Neural cell (in vitro differentiated cells): ENCODE data around the gene USP32. TPM values are rescaled to one million over a fixed set of nuclear protein-coding genes. Genes with fewer than 3 reads are reported as not detected.

Source experiments
- H2AFZ ChIP-seq: fragments of 200-600, 300-800 bp; sonication (generic), shearing (Covaris generic); 2 replicates; pipeline ENCODE4 v1.6.0; 2014; ENCODE audit warnings: low read depth, mild to moderate bottlenecking, antibody characterized with exemption, low read length, moderate library complexity
- H3F3A ChIP-seq: fragments of 200-600 bp; shearing (Covaris generic); 2 replicates; pipeline ENCODE4 v1.6.1; 2016; ENCODE audit warnings: mild to moderate bottlenecking, moderate library complexity, mixed read lengths, antibody characterized with exemption, low read length; ENCODE audit not compliant: insufficient read depth, poor library complexity, severe bottlenecking
- H3K27ac ChIP-seq: fragments of 200-600, 300-800 bp; sonication (generic), shearing (Covaris generic); 2 replicates; pipeline ENCODE4 v1.5.1; 2014; ENCODE audit warnings: mild to moderate bottlenecking, low read length, moderate library complexity
- H3K27me3 ChIP-seq: fragments of 300-800, 200-600 bp; sonication (generic), shearing (Covaris generic); 2 replicates; pipeline ENCODE4 v1.6.0; 2014; ENCODE audit warnings: mild to moderate bottlenecking, low read depth, low read length, moderate library complexity; ENCODE audit not compliant: insufficient read depth
- H3K36me3 ChIP-seq: fragments of 300-800, 200-600 bp; sonication (generic), shearing (Covaris generic); 2 replicates; pipeline ENCODE4 v1.5.1; 2014; ENCODE audit warnings: mild to moderate bottlenecking, antibody characterized with exemption, low read length, moderate library complexity; ENCODE audit not compliant: insufficient read depth
- H3K4me2 ChIP-seq: fragments of 300-800, 200-600 bp; sonication (generic), shearing (Covaris generic); 2 replicates; pipeline ENCODE4 v1.6.0; 2014; ENCODE audit warnings: mild to moderate bottlenecking, low read length
- H3K4me3 ChIP-seq: fragments of 300-800, 200-600 bp; sonication (generic), shearing (Covaris generic); 2 replicates; pipeline ENCODE4 v1.5.1; 2014; ENCODE audit warnings: mild to moderate bottlenecking, low read length, moderate library complexity
- H3K79me2 ChIP-seq: fragments of 200-600 bp; shearing (Covaris generic); replicated peaks from 2 replicates; pipeline ENCODE4 v1.6.0; 2014; ENCODE audit warnings: mild to moderate bottlenecking, low read length, moderate library complexity; ENCODE audit not compliant: insufficient read depth
- H3K9ac ChIP-seq: fragments of 300-800, 200-600 bp; sonication (generic), shearing (Covaris generic); 2 replicates; pipeline ENCODE4 v1.6.1; 2016; ENCODE audit warnings: mild to moderate bottlenecking, low read length, mixed read lengths
- H3K9me2 ChIP-seq: fragments of 200-600 bp; shearing (Covaris generic); 2 replicates; pipeline ENCODE4 v1.6.1; 2016; ENCODE audit warnings: mild to moderate bottlenecking, low read length, mixed read lengths; ENCODE audit not compliant: insufficient read depth
- H3K9me3 ChIP-seq: fragments of 200-600, 300-800 bp; sonication (generic), shearing (Covaris generic); 2 replicates; pipeline ENCODE4 v1.6.1; 2016; ENCODE audit warnings: mild to moderate bottlenecking, mixed run types, low read length, moderate library complexity, mixed read lengths
- H4K20me1 ChIP-seq: fragments of 200-600 bp; shearing (Covaris generic); 2 replicates; pipeline ENCODE4 v1.6.1; 2016; ENCODE audit warnings: mild to moderate bottlenecking, mixed run types; ENCODE audit not compliant: insufficient read depth
- CTCF ChIP-seq: fragments of 450-650 bp; IDR thresholded peaks from 2 replicates; pipeline ENCODE4 v1.5.1; 2014; ENCODE audit warnings: antibody characterized with exemption, mild to moderate bottlenecking, moderate library complexity; ENCODE audit not compliant: poor library complexity, severe bottlenecking
- EP300 ChIP-seq: fragments of 450-650 bp; conservative IDR thresholded peaks from 2 replicates; pipeline ENCODE4 v1.6.1; 2014; ENCODE audit warnings: antibody characterized with exemption, mild to moderate bottlenecking, moderate library complexity; ENCODE audit not compliant: poor library complexity, severe bottlenecking
- EZH2 ChIP-seq: fragments of 200-600, 300-800 bp; shearing (Covaris generic), sonication (generic); IDR thresholded peaks from 2 replicates; pipeline ENCODE4 v1.6.1; 2014; ENCODE audit warnings: antibody characterized with exemption, low read length, borderline replicate concordance, mild to moderate bottlenecking; ENCODE audit not compliant: insufficient read depth, poor library complexity, severe bottlenecking
- MXI1 ChIP-seq: fragments of 450-650 bp; conservative IDR thresholded peaks from 2 replicates; pipeline ENCODE4 v1.6.1; 2014; ENCODE audit warnings: antibody characterized with exemption, mild to moderate bottlenecking; ENCODE audit not compliant: poor library complexity, severe bottlenecking
- POLR2AphosphoS5 ChIP-seq: IDR thresholded peaks from 2 replicates; pipeline ENCODE4 v1.6.1; 2012
- RAD21 ChIP-seq: fragments of 450-650 bp; conservative IDR thresholded peaks from 2 replicates; pipeline ENCODE4 v1.6.1; 2014; ENCODE audit warnings: antibody characterized with exemption, mild to moderate bottlenecking, moderate library complexity
- REST ChIP-seq: IDR thresholded peaks from 2 replicates; pipeline ENCODE4 v1.6.1; 2012; ENCODE audit warnings: borderline replicate concordance
- SMC3 ChIP-seq: fragments of 450-650 bp; conservative IDR thresholded peaks from 2 replicates; pipeline ENCODE4 v1.6.1; 2014; ENCODE audit warnings: antibody characterized with exemption, mild to moderate bottlenecking, moderate library complexity; ENCODE audit not compliant: poor library complexity
- TAF1 ChIP-seq: IDR thresholded peaks from 2 replicates; pipeline ENCODE4 v1.6.1; 2012; ENCODE audit warnings: low read depth
- polyA plus RNA-seq: library from polyadenylated mRNA; depleted of rRNA; stranded (reverse); fragments of >200 nt; gene quantifications from 2 replicates; pipeline ENCODE4 v1.2.3, GENCODE V29; 2014

USP32 gene
- polyA plus RNA-seq, 1 donor from 2014 or later: 25.7 TPM

GRCh38 chr17:60352569-60352968, 39.4 kb downstream of the USP32 start:
- H2AFZ ChIP-seq: no peak overlapping the region
- TF ChIP-seq EZH2 (no peak), POLR2AphosphoS5 (no peak), REST (no peak), MXI1 (no peak), SMC3 (no peak), TAF1 (no peak), CTCF (no peak), EP300 (no peak), RAD21 (no peak)
- no peaks in the 10 kb centered on the region for H4K20me1 ChIP-seq
- no peak overlapping the region for H3K4me2 ChIP-seq
- no peaks in the 10 kb centered on the region for H3K27me3 ChIP-seq
- no peak overlapping the region for H3K27ac ChIP-seq
- H3K79me2 ChIP-seq: peaks cover 5% of the 10 kb centered on the region
- no peaks in the 10 kb centered on the region for H3K36me3 ChIP-seq
- no peaks in the 10 kb centered on the region for H3F3A ChIP-seq
- no peaks in the 10 kb centered on the region for H3K9me2 ChIP-seq
- no peak overlapping the region for H3K4me3 ChIP-seq
- H3K9me3 ChIP-seq: no peaks in the 10 kb centered on the region
- no peak overlapping the region for H3K9ac ChIP-seq

GRCh38 chr17:60352071-60352470, 39.9 kb downstream of the USP32 start:
- H3K9me2 ChIP-seq: no peaks in the 10 kb centered on the region
- no peak overlapping the region for H2AFZ ChIP-seq
- no peaks in the 10 kb centered on the region for H3F3A ChIP-seq
- H4K20me1 ChIP-seq: no peaks in the 10 kb centered on the region
- H3K27ac ChIP-seq: no peak overlapping the region
- H3K27me3 ChIP-seq: no peaks in the 10 kb centered on the region
- no peak overlapping the region for H3K9ac ChIP-seq
- TF ChIP-seq EP300 (no peak), SMC3 (no peak), POLR2AphosphoS5 (no peak), CTCF (no peak), MXI1 (no peak), TAF1 (no peak), RAD21 (no peak), EZH2 (no peak), REST (no peak)
- H3K4me3 ChIP-seq: no peak overlapping the region
- no peaks in the 10 kb centered on the region for H3K9me3 ChIP-seq
- H3K36me3 ChIP-seq: no peaks in the 10 kb centered on the region
- peaks cover 5% of the 10 kb centered on the region for H3K79me2 ChIP-seq
- no peak overlapping the region for H3K4me2 ChIP-seq
